ENCODE measurements around the gene RCBTB1.

DNA sequence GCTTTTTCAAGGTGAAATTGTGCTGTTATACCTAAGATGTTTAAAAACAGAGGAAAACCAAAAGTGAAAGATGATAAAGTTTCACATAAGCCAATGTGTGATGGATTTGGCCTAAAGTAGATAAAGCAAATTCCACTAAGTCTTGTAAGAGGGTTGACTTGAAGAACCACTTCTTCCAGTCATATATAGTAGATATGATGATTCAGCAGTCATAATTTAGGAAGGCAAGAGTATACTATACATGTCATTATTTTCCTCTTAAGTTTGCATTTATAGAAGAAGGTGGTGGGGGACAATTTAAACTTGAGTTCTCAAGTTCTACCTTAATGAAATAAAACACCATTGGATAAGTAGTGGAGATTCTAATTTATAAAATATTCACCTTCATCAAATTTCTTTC is 52.3 kb downstream of the RCBTB1 start:
- TF ChIP-seq POLR2A (IDR thresholded peaks at IDR 0.05), result no peak
- TF ChIP-seq, protein P1, sequence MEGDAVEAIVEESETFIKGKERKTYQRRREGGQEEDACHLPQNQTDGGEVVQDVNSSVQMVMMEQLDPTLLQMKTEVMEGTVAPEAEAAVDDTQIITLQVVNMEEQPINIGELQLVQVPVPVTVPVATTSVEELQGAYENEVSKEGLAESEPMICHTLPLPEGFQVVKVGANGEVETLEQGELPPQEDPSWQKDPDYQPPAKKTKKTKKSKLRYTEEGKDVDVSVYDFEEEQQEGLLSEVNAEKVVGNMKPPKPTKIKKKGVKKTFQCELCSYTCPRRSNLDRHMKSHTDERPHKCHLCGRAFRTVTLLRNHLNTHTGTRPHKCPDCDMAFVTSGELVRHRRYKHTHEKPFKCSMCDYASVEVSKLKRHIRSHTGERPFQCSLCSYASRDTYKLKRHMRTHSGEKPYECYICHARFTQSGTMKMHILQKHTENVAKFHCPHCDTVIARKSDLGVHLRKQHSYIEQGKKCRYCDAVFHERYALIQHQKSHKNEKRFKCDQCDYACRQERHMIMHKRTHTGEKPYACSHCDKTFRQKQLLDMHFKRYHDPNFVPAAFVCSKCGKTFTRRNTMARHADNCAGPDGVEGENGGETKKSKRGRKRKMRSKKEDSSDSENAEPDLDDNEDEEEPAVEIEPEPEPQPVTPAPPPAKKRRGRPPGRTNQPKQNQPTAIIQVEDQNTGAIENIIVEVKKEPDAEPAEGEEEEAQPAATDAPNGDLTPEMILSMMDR (IDR thresholded peaks at IDR 0.05), result no peak

Data from thyroid gland (tissue), 4 donors.